ENCODE data around the gene SORBS2. TPM values are rescaled to one million over a fixed set of nuclear protein-coding genes. Genes with fewer than 3 reads are reported as not detected.

Gene SORBS2
- total RNA-seq, 2 experiments from 2014 or later, result not detected

GRCh38 chr4:185831125-185831815 is 19.3 kb upstream of the SORBS2 start:
- Mint-ChIP-seq H3K9me3 (ENCODE audit: insufficient read depth) (no peaks in the 10 kb centered on the region), H3K4me3 (no peak overlapping the region)
- no peak for ATAC-seq

GRCh38 chr4:185830263-185830994 is 18.4 kb upstream of the SORBS2 start:
- no peak for ATAC-seq
- H3K36me3 Mint-ChIP-seq (ENCODE audit: low read depth), result no peaks in the 10 kb centered on the region
- no peaks in the 10 kb centered on the region for H3K27me3 Mint-ChIP-seq (ENCODE audit: low read depth)
- no peaks in the 10 kb centered on the region for H3K9me3 Mint-ChIP-seq (ENCODE audit: insufficient read depth)
- H3K27ac Mint-ChIP-seq, result no peak overlapping the region
- ChIA-PET CTCF (no interaction called here), POLR2A (no interaction called here)
- no peak overlapping the region for H3K4me3 Mint-ChIP-seq
- H3K4me1 Mint-ChIP-seq (ENCODE audit: low read depth), result no peaks in the 10 kb centered on the region
- DNase-seq, result no peak

More at GRCh38 chr4:185831125-185831815, 19.3 kb upstream of the SORBS2 start:
- Mint-ChIP-seq H3K27me3 (ENCODE audit: low read depth) (no peaks in the 10 kb centered on the region), H3K36me3 (ENCODE audit: low read depth) (no peaks in the 10 kb centered on the region), H3K27ac (no peak overlapping the region), H3K4me1 (ENCODE audit: low read depth) (no peaks in the 10 kb centered on the region)
- ChIA-PET POLR2A (no interaction called here), CTCF (no interaction called here)
- no peak for DNase-seq

GRCh38 chr4:185826381-185826780 is 14.4 kb upstream of the SORBS2 start:
- ChIA-PET POLR2A (no interaction called here), CTCF (no interaction called here)
- Mint-ChIP-seq H3K4me3 (no peak overlapping the region), H3K27me3 (ENCODE audit: low read depth) (no peaks in the 10 kb centered on the region), H3K9me3 (ENCODE audit: insufficient read depth) (no peaks in the 10 kb centered on the region), H3K4me1 (ENCODE audit: low read depth) (no peaks in the 10 kb centered on the region), H3K36me3 (ENCODE audit: low read depth) (no peaks in the 10 kb centered on the region), H3K27ac (no peak overlapping the region)
- ATAC-seq (no peak), DNase-seq (no peak)

- no peaks in the 10 kb centered on the region for H3K36me3 Mint-ChIP-seq (ENCODE audit: low read depth)
- H3K4me3 Mint-ChIP-seq, result no peak overlapping the region
- H3K27me3 Mint-ChIP-seq (ENCODE audit: low read depth), result no peaks in the 10 kb centered on the region
- ChIA-PET POLR2A (no interaction called here), CTCF (no interaction called here)
- H3K4me1 Mint-ChIP-seq (ENCODE audit: low read depth), result no peaks in the 10 kb centered on the region
- DNase-seq (no peak), ATAC-seq (no peak)
- H3K27ac Mint-ChIP-seq, result no peak overlapping the region
- no peaks in the 10 kb centered on the region for H3K9me3 Mint-ChIP-seq (ENCODE audit: insufficient read depth)
These were observed 13.7 kb upstream of the SORBS2 start for GRCh38 chr4:185825737-185826136.

GRCh38 chr4:185822791-185823190 is 10.8 kb upstream of the SORBS2 start:
- DNase-seq, result no peak
- Mint-ChIP-seq H3K36me3 (ENCODE audit: low read depth) (no peaks in the 10 kb centered on the region), H3K27ac (no peak overlapping the region), H3K4me3 (no peak overlapping the region), H3K4me1 (ENCODE audit: low read depth) (no peaks in the 10 kb centered on the region), H3K9me3 (ENCODE audit: insufficient read depth) (no peaks in the 10 kb centered on the region), H3K27me3 (ENCODE audit: low read depth) (no peaks in the 10 kb centered on the region)
- CTCF ChIA-PET, result no interaction called here
- no peak for ATAC-seq
- POLR2A ChIA-PET, result no interaction called here

GRCh38 chr4:185821029-185821419 is 9.0 kb upstream of the SORBS2 start:
- ChIA-PET POLR2A (no interaction called here), CTCF (no interaction called here)
- Mint-ChIP-seq H3K27me3 (ENCODE audit: low read depth) (no peaks in the 10 kb centered on the region), H3K4me1 (ENCODE audit: low read depth) (no peaks in the 10 kb centered on the region), H3K9me3 (ENCODE audit: insufficient read depth) (no peaks in the 10 kb centered on the region), H3K36me3 (ENCODE audit: low read depth) (no peaks in the 10 kb centered on the region), H3K27ac (no peak overlapping the region), H3K4me3 (no peak overlapping the region)
- DNase-seq, result no peak
- no peak for ATAC-seq

GRCh38 chr4:185820146-185821028 is 8.4 kb upstream of the SORBS2 start:
- POLR2A ChIA-PET, result no interaction called here
- ATAC-seq, result no peak

GRCh38 chr4:185819144-185819543 is 7.2 kb upstream of the SORBS2 start:
- no peaks in the 10 kb centered on the region for H3K27me3 Mint-ChIP-seq (ENCODE audit: low read depth)
- no peak for ATAC-seq
- H3K4me1 Mint-ChIP-seq (ENCODE audit: low read depth), result no peaks in the 10 kb centered on the region
- no peak overlapping the region for H3K4me3 Mint-ChIP-seq
- no peaks in the 10 kb centered on the region for H3K36me3 Mint-ChIP-seq (ENCODE audit: low read depth)
- CTCF ChIA-PET, result no interaction called here
- no peaks in the 10 kb centered on the region for H3K9me3 Mint-ChIP-seq (ENCODE audit: insufficient read depth)
- POLR2A ChIA-PET, result no interaction called here
- no peak for DNase-seq
- H3K27ac Mint-ChIP-seq, result no peak overlapping the region

More at GRCh38 chr4:185820146-185821028, 8.4 kb upstream of the SORBS2 start:
- Mint-ChIP-seq H3K9me3 (ENCODE audit: insufficient read depth) (no peaks in the 10 kb centered on the region), H3K27ac (no peak overlapping the region), H3K4me3 (no peak overlapping the region), H3K4me1 (ENCODE audit: low read depth) (no peaks in the 10 kb centered on the region), H3K27me3 (ENCODE audit: low read depth) (no peaks in the 10 kb centered on the region), H3K36me3 (ENCODE audit: low read depth) (no peaks in the 10 kb centered on the region)
- CTCF ChIA-PET, result no interaction called here
- DNase-seq, result no peak

- ChIA-PET POLR2A (no interaction called here), CTCF (no interaction called here)
- Mint-ChIP-seq H3K27ac (no peak overlapping the region), H3K4me3 (no peak overlapping the region), H3K36me3 (ENCODE audit: low read depth) (no peaks in the 10 kb centered on the region), H3K4me1 (ENCODE audit: low read depth) (no peaks in the 10 kb centered on the region), H3K27me3 (ENCODE audit: low read depth) (no peaks in the 10 kb centered on the region), H3K9me3 (ENCODE audit: insufficient read depth) (no peaks in the 10 kb centered on the region)
- ATAC-seq (no peak), DNase-seq (no peak)
These were observed 5.4 kb upstream of the SORBS2 start for GRCh38 chr4:185817403-185817818.

GRCh38 chr4:185813133-185813532 is 1.1 kb upstream of the SORBS2 start:
- no peak for DNase-seq
- Mint-ChIP-seq H3K4me3 (no peak overlapping the region), H3K4me1 (ENCODE audit: low read depth) (no peaks in the 10 kb centered on the region), H3K27me3 (ENCODE audit: low read depth) (peaks cover 4% of the 10 kb centered on the region), H3K36me3 (ENCODE audit: low read depth) (no peaks in the 10 kb centered on the region), H3K27ac (no peak overlapping the region), H3K9me3 (ENCODE audit: insufficient read depth) (no peaks in the 10 kb centered on the region)
- ChIA-PET CTCF (no interaction called here), POLR2A (no interaction called here)
- ATAC-seq, result no peak

- POLR2A ChIA-PET, result no interaction called here
- H3K36me3 Mint-ChIP-seq (ENCODE audit: low read depth), result no peaks in the 10 kb centered on the region
- H3K4me3 Mint-ChIP-seq, result no peak overlapping the region
- peaks cover 4% of the 10 kb centered on the region for H3K27me3 Mint-ChIP-seq (ENCODE audit: low read depth)
- ATAC-seq (no peak), DNase-seq (no peak)
- CTCF ChIA-PET, result no interaction called here
- no peak overlapping the region for H3K27ac Mint-ChIP-seq
- H3K9me3 Mint-ChIP-seq (ENCODE audit: insufficient read depth), result no peaks in the 10 kb centered on the region
- H3K4me1 Mint-ChIP-seq (ENCODE audit: low read depth), result no peaks in the 10 kb centered on the region
These were observed 1.1 kb downstream of the SORBS2 start for GRCh38 chr4:185810746-185811508.

Data from activated CD8-positive, alpha-beta T cell treated with anti-CD3 and anti-CD28 coated beads, Interleukin-2, amount 10 ng/mL, durations not matched to agents 7 days and 5 days (primary cell).